Germinal center (tissue), 1 donor: ENCODE measurements around the gene FAM107B.

Experiments used
- DNase-seq: peaks from one replicate; pipeline ENCODE4 v3.0.0; 2012; ENCODE audit warnings: mixed read lengths, low spot score

The FAM107B gene

GRCh38 chr10:14625192-14625631, 149.5 kb downstream of the FAM107B start:
- DNase-seq: no peak

GRCh38 chr10:14624600-14624999, 150.1 kb downstream of the FAM107B start:
- no peak for DNase-seq

DNA sequence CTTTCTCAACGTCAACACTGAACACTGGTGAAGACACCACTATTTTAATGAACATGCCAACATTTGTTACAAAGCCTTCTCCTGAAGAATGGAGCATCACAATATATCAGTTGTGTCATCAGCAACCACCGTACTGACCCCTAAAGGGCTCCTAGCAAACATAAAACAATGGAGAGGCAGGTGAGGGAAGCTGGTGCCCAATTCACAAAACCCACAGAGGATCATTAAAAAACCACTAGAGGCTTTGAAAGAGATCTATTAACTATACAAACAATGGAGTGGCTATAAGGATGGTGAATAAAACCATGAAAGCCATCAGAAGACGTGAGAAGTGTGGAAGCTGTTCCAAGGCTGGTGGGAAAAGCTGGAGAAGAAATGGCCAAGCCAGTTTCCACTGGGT, 150.8 kb downstream of the FAM107B start:
- DNase-seq: no peak

- no peak for DNase-seq
These were observed 153.7 kb downstream of the FAM107B start for GRCh38 chr10:14621037-14621436.

DNA sequence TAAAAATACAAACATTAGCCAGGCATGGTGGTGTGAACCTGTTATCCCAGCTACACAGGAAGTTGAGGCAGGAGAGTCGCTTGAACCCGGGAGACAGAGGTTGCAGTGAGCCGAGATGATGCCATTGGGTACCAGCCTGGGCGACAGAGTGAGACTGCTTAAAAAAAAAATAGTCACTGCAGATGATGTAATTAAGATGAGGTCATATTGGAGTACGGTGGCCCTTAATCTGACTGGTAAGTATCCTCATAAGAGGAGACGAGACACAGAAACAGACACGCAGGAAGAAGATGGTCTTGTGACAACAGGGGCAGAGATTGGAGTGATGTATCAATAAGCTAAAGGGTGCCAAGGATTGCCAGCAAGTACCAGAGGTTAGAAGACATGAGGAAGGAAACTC, 156.0 kb downstream of the FAM107B start:
- DNase-seq: no peak

GRCh38 chr10:14617852-14618251, 156.8 kb downstream of the FAM107B start:
- no peak for DNase-seq

DNA sequence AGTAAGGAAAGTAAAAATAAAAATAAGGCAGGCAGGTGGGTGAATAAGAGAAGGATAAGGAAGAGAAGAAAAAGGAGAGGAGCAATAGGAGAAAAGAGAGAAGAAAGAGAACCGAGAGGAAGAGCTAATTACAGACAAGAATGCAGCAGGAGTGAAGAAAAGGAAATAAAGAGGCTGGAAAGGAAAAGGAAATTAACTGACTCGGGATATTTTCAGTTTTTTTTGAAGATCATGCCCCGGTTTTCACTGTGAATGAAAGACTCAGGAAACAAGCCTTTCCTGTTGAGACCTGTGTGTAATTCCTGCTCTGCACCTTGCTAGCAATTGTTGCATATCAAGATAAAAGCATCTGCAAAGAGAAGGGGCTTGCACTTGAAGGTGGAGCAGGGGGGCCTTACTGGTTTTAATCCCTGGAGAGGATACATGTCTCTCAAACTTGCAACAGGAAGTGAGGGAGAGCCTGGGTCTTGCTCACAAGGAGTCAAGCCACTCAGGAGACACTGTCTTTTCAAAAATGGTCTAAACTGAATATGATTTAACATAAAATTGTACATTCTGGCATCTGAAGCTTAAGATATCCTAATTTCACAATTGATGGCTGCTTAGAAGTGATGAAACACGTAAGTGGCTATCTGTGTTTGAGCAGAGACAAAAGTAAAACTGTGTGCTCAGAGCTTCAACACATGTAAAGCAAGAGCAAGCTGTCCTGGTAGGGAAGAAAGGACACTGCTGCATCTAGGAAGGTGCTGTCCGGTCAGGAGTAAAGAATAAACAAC, 157.6 kb downstream of the FAM107B start:
- DNase-seq: no peak

GRCh38 chr10:14616465-14616864, 158.2 kb downstream of the FAM107B start:
- no peak for DNase-seq

DNA sequence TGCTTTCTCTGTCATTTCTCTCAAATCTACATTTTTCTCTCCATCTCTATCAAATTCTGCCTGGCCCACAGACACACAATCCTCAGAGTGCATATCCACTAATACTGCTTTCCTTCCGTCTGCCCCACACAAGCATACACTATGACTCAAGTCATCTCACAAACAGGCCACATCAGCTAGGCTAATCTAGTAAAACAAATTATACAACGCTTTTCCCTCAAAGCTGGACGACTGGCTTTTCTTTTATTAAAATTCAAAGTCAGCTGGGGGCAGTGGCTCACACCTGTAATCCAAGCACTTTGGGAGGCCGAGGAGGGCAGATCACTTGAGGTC, 161.1 kb downstream of the FAM107B start:
- DNase-seq: no peak

GRCh38 chr10:14612873-14613587, 161.7 kb downstream of the FAM107B start:
- no peak for DNase-seq

GRCh38 chr10:14611968-14612693, 162.6 kb downstream of the FAM107B start:
- no peak for DNase-seq

GRCh38 chr10:14609178-14609577, 165.5 kb downstream of the FAM107B start:
- DNase-seq: no peak

DNA sequence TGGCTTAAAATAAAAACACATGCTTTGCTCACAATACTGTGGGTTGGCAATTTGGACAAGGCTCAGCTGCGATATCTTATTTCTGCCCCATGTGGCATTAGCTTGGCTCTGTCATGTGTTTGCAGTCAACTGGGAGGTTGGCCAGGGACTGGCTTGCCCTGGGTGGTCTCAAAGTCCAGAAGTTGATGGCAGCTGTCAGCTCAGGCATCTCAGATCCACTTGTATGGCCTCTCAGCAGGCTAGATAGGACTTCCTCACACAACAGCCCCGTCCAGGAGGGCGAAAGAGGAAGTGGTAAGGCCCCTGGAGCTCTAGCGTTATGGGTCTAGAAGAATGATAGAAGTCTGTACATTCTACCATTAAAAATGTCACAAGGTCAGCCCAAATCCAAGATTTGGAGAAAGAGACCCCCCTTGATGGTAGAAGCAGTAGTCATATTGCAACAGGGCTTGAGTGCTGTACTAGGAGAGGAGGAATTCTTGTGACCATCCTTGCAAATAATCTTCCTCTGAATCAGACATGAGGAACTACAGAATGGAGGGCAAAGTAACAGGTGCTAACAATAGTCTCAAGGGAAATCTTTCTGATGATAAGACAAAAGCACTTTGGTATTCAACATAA, 166.2 kb downstream of the FAM107B start:
- peak; percentile 55 for DNase-seq

DNA sequence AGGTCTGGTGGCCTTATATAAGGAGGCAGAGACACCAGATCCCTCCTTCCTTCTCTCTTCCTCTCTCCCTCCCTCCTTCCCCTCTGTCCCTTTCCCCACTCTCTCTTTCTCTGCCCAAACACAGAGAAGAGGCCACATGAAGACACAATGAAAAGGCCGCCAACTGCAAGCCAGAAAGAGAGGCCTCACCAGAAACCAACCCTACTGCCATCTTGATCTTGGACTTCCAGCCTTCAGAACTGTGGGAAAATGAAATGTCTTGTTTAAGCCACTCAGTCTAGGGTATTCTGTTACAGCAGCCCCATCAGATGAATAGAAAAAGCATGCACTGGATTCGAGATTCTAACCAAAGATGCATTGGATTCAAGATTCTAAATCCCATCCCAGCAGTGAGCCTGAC, 168.1 kb downstream of the FAM107B start:
- no peak for DNase-seq

GRCh38 chr10:14605231-14605925, 169.3 kb downstream of the FAM107B start:
- DNase-seq: no peak

- peak; percentile 84 for DNase-seq
These were observed 170.2 kb downstream of the FAM107B start for GRCh38 chr10:14604181-14605142.

GRCh38 chr10:14603534-14604102, 171.1 kb downstream of the FAM107B start:
- no peak for DNase-seq

GRCh38 chr10:14602807-14603533, 171.7 kb downstream of the FAM107B start:
- DNase-seq: no peak

DNA sequence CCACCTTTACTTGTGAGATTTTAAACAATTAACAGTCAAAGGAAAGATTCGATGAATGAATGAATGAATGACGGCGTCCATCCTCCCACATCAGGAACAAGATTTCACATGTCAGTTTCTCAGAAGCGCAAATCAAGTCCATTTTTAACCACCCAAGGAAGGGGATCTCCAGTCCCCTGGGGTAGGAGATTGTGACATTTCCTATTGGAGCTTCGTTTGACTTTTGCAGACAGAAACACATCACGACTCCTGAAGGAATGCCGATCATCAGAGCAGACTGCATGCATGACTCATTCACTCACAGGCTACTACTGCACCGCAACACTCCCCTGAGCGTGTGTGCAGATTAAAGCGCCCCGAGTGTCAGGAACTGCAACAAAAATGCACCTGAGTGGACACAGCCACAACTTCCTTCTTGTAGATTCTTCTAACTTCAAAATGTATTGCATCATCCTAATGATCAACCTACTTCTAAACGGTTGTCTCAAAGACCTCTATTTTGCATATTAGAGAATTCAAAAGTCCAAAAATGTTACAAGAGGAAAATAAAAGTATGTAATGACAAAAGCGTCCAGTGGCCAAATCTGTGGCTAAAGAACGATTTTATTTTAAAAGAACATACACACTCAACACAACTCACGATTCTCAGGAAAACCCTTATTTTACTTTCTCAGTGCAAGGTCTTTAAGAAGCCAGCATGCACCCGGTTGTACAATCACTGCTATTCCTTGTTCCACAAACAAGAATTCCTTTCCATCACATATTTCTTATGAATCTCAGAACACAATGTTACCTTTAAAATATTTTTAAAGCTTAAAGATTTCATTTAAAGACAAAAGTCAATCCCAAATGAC, 172.6 kb downstream of the FAM107B start:
- DNase-seq: peak; percentile 68
